Stimulated activated CD4-positive, alpha-beta T cell treated with anti-CD3 and anti-CD28 coated beads, Interleukin-4, amount 100 ng/mL, for 1 hour (primary cell): ENCODE measurements around the gene RCN2.
A peak's percentile ranks its signal among the peaks of the same experiment; 100 is the strongest.
"Not testable (repeated sequence)": the region's sequence is repeated elsewhere in the genome, so short reads cannot be mapped to it uniquely, and the experiment has no call there.

ENCODE experiments used
- DNase-seq: peaks from one replicate; pipeline ENCODE4 v3.0.0-alpha.2; 2020

The RCN2 gene

GRCh38 chr15:76935620-76936019 is 4.1 kb downstream of the RCN2 start:
- no peak for DNase-seq

GRCh38 chr15:76936671-76937070 is 5.1 kb downstream of the RCN2 start:
- DNase-seq = no peak

- no peak for DNase-seq
Observed at GRCh38 chr15:76938752-76939151, 7.2 kb downstream of the RCN2 start.

- DNase-seq = no peak
Observed at GRCh38 chr15:76939715-76940114, 8.2 kb downstream of the RCN2 start.

GRCh38 chr15:76941636-76942035 is 10.1 kb downstream of the RCN2 start:
- no peak for DNase-seq

- DNase-seq = no peak
Observed at GRCh38 chr15:76942331-76942730, 10.8 kb downstream of the RCN2 start.

- no peak for DNase-seq
Observed at GRCh38 chr15:76945494-76946093, 14.0 kb downstream of the RCN2 start.

- no peak for DNase-seq
Observed at GRCh38 chr15:76947454-76947853, 15.9 kb downstream of the RCN2 start.

- no peak for DNase-seq
Observed at GRCh38 chr15:76951220-76951619, 19.7 kb downstream of the RCN2 start.

GRCh38 chr15:76953913-76954312 is 22.4 kb downstream of the RCN2 start:
- DNase-seq = no peak

GRCh38 chr15:76954744-76955143 is 23.2 kb downstream of the RCN2 start:
- no peak for DNase-seq

GRCh38 chr15:76961268-76962011 is 29.9 kb downstream of the RCN2 start:
- DNase-seq = no peak

- no peak for DNase-seq
Observed at GRCh38 chr15:76962337-76963013, 30.9 kb downstream of the RCN2 start.

- DNase-seq = no peak
Observed at GRCh38 chr15:76963596-76963995, 32.0 kb downstream of the RCN2 start.

GRCh38 chr15:76964157-76964556 is 32.6 kb downstream of the RCN2 start:
- DNase-seq = no peak

GRCh38 chr15:76966051-76966450 is 34.5 kb downstream of the RCN2 start:
- DNase-seq = not testable (repeated sequence)

- DNase-seq = no peak
Observed at GRCh38 chr15:76967067-76967466, 35.5 kb downstream of the RCN2 start.

GRCh38 chr15:76968306-76968705 is 36.8 kb downstream of the RCN2 start:
- DNase-seq = no peak

GRCh38 chr15:76972389-76973361 is 41.1 kb downstream of the RCN2 start:
- DNase-seq = no peak

- DNase-seq = peak; percentile 65
Observed at GRCh38 chr15:76973362-76973743, 41.8 kb downstream of the RCN2 start.

GRCh38 chr15:76973906-76974305 is 42.4 kb downstream of the RCN2 start:
- DNase-seq = no peak

GRCh38 chr15:76974456-76975036 is 43.0 kb downstream of the RCN2 start:
- no peak for DNase-seq

- no peak for DNase-seq
Observed at GRCh38 chr15:76976141-76976540, 44.6 kb downstream of the RCN2 start.
